NB4 (cell line): Measurements from ENCODE around the gene CTSK.

ENCODE experiments used
- CTCF ChIP-seq: IDR thresholded peaks from one replicate; pipeline ENCODE4 v1.5.1; 2012; ENCODE audit warnings: low read depth, low read length
- MYC ChIP-seq: IDR thresholded peaks from 2 replicates; pipeline ENCODE4 v1.6.1; 2011; ENCODE audit warnings: low read depth, low read length
- POLR2A ChIP-seq: IDR thresholded peaks from 2 replicates; pipeline ENCODE4 v1.6.1; 2011; ENCODE audit warnings: mild to moderate bottlenecking; ENCODE audit not compliant: insufficient read length; ENCODE audit errors: extremely low read depth

- TF ChIP-seq CTCF, result no peak
- no peak for TF ChIP-seq POLR2A
- TF ChIP-seq MYC, result no peak
Measured at GRCh38 chr1:150748878-150749719, 59.0 kb downstream of the CTSK start.
